ENCODE results near the gene COPS7A. TPM values are rescaled to one million over a fixed set of nuclear protein-coding genes. Genes with fewer than 3 reads are reported as not detected.
A peak's percentile ranks its signal among the peaks of the same experiment; 100 is the strongest.

COPS7A gene
- total RNA-seq, 2 donors from 2014 or later = 43.3 to 69.2 TPM

GRCh38 chr12:6688999-6689882 is 34.6 kb upstream of the COPS7A start, which contains the start of gene ZNF384:
Gene ZNF384 (minus strand): TSS chr12:6689375. CDS start chr12:6679520, 9,855 bp downstream.
- Histone ChIP-seq H3K27me3 (ENCODE audit: control insufficient read depth, insufficient read depth, low read length, poor library complexity, severe bottlenecking) (no peaks in the 10 kb centered on the region), H3K9me3 (ENCODE audit: control insufficient read depth, low read length) (no peaks in the 10 kb centered on the region), H3K4me3 (ENCODE audit: low read length) (peak within 1 kb of the TSS; percentile 96), H3K4me1 (ENCODE audit: control insufficient read depth, insufficient read depth, low read length) (no peaks in the 10 kb centered on the region), H3K27ac (ENCODE audit: low read depth, low read length) (peak within 1 kb of the TSS; percentile 92), H3K36me3 (ENCODE audit: control insufficient read depth, insufficient read depth, low read length) (peaks cover 25% of the 10 kb centered on the region), H3K9ac (ENCODE audit: extremely low read depth, low read length, poor library complexity, severe bottlenecking) (peak within 1 kb of the TSS; percentile 83)
- Mint-ChIP-seq H3K36me3 (ENCODE audit: low read depth) (peaks cover 27% of the 10 kb centered on the region), H3K9me3 (no peaks in the 10 kb centered on the region), H3K4me3 (peak within 1 kb of the TSS; percentile 89), H3K4me1 (peaks cover 26% of the 10 kb centered on the region), H3K27me3 (ENCODE audit: insufficient read depth) (peaks cover 17% of the 10 kb centered on the region), H3K27ac (peak within 1 kb of the TSS; percentile 94)
- TF ChIP-seq, protein P1, sequence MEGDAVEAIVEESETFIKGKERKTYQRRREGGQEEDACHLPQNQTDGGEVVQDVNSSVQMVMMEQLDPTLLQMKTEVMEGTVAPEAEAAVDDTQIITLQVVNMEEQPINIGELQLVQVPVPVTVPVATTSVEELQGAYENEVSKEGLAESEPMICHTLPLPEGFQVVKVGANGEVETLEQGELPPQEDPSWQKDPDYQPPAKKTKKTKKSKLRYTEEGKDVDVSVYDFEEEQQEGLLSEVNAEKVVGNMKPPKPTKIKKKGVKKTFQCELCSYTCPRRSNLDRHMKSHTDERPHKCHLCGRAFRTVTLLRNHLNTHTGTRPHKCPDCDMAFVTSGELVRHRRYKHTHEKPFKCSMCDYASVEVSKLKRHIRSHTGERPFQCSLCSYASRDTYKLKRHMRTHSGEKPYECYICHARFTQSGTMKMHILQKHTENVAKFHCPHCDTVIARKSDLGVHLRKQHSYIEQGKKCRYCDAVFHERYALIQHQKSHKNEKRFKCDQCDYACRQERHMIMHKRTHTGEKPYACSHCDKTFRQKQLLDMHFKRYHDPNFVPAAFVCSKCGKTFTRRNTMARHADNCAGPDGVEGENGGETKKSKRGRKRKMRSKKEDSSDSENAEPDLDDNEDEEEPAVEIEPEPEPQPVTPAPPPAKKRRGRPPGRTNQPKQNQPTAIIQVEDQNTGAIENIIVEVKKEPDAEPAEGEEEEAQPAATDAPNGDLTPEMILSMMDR (conservative IDR thresholded peaks at IDR 0.05) = peak; percentile 44
- WGBS, 2 experiments (ENCODE audit: insufficient coverage in 1 of 2, insufficient read length in 1 of 2) = 0% methylated on average over 12 to 59 of the region's 72 CpGs
- peak; percentile 99 for DNase-seq

DNA sequence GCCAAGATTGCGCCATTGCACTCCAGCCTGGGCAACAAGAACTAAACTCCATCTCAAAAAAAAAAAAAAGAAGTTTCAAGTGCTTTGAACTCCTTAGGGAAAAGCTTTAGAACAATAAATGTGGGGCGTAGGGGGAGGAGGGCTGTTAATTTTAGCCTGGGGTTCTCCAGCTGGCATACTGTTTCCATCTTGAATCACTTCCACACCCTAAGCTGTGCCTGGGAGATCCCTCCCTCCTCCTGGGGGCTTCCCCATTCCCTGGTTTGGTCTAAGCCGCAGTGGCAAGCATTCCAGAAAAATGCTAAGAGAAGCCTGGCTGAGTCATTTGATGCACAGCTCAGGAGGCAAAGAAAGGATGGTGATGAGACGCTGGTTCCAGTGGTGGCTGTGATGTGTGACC is 32.4 kb upstream of the COPS7A start:
- H3K4me3 Mint-ChIP-seq = no peak overlapping the region
- no peak overlapping the region for H3K9ac ChIP-seq (ENCODE audit: extremely low read depth, low read length, poor library complexity, severe bottlenecking)
- TF ChIP-seq, protein P1 (conservative IDR thresholded peaks at IDR 0.05) = no peak
- no peaks in the 10 kb centered on the region for H3K27me3 ChIP-seq (ENCODE audit: control insufficient read depth, insufficient read depth, low read length, poor library complexity, severe bottlenecking)
- peaks cover 34% of the 10 kb centered on the region for H3K27me3 Mint-ChIP-seq (ENCODE audit: insufficient read depth)
- DNase-seq = no peak
- H3K9me3 Mint-ChIP-seq = no peaks in the 10 kb centered on the region
- H3K36me3 Mint-ChIP-seq (ENCODE audit: low read depth) = peaks cover 6% of the 10 kb centered on the region
- WGBS, 2 experiments (ENCODE audit: insufficient coverage in 1 of 2, insufficient read length in 1 of 2) = 92 to 100% methylated on average over 1 to 4 of the region's 4 CpGs
- H3K27ac Mint-ChIP-seq = no peak overlapping the region
- peaks cover 25% of the 10 kb centered on the region for H3K4me1 Mint-ChIP-seq
- H3K27ac ChIP-seq (ENCODE audit: low read depth, low read length) = no peak overlapping the region
- H3K4me3 ChIP-seq (ENCODE audit: low read length) = no peak overlapping the region
- H3K9me3 ChIP-seq (ENCODE audit: control insufficient read depth, low read length) = no peaks in the 10 kb centered on the region
- H3K36me3 ChIP-seq (ENCODE audit: control insufficient read depth, insufficient read depth, low read length) = peaks cover 8% of the 10 kb centered on the region
- no peaks in the 10 kb centered on the region for H3K4me1 ChIP-seq (ENCODE audit: control insufficient read depth, insufficient read depth, low read length)

GRCh38 chr12:6692888-6693287 is 31.0 kb upstream of the COPS7A start:
- H3K27me3 Mint-ChIP-seq (ENCODE audit: insufficient read depth) = peaks cover 45% of the 10 kb centered on the region
- no peaks in the 10 kb centered on the region for H3K9me3 Mint-ChIP-seq
- H3K9me3 ChIP-seq (ENCODE audit: control insufficient read depth, low read length) = no peaks in the 10 kb centered on the region
- no peaks in the 10 kb centered on the region for H3K36me3 Mint-ChIP-seq (ENCODE audit: low read depth)
- no peak overlapping the region for H3K4me3 ChIP-seq (ENCODE audit: low read length)
- no peak overlapping the region for H3K27ac ChIP-seq (ENCODE audit: low read depth, low read length)
- no peak for DNase-seq
- H3K4me1 Mint-ChIP-seq = peaks cover 13% of the 10 kb centered on the region
- WGBS, 2 experiments (ENCODE audit: insufficient coverage in 1 of 2, insufficient read length in 1 of 2) = 77% methylated on average over 2 of the region's 2 CpGs; no CpG with 5 or more reads in 1 of the 2 experiments
- no peaks in the 10 kb centered on the region for H3K27me3 ChIP-seq (ENCODE audit: control insufficient read depth, insufficient read depth, low read length, poor library complexity, severe bottlenecking)
- no peak overlapping the region for H3K4me3 Mint-ChIP-seq
- TF ChIP-seq, protein P1 (conservative IDR thresholded peaks at IDR 0.05) = no peak
- H3K27ac Mint-ChIP-seq = no peak overlapping the region
- H3K4me1 ChIP-seq (ENCODE audit: control insufficient read depth, insufficient read depth, low read length) = no peaks in the 10 kb centered on the region
- H3K36me3 ChIP-seq (ENCODE audit: control insufficient read depth, insufficient read depth, low read length) = no peaks in the 10 kb centered on the region
- no peak overlapping the region for H3K9ac ChIP-seq (ENCODE audit: extremely low read depth, low read length, poor library complexity, severe bottlenecking)
